Mesendoderm (in vitro differentiated cells): ENCODE data around the gene GDPD4.
A peak's percentile ranks its signal among the peaks of the same experiment; 100 is the strongest.

Experiments
- DNase-seq: peaks from one replicate; pipeline ENCODE4 v3.0.0; 2013
- H2AK5ac ChIP-seq: 2 replicates; pipeline ENCODE4 v1.6.1; 2013; ENCODE audit warnings: low read length, inconsistent platforms
- H2BK120ac ChIP-seq: 2 replicates; pipeline ENCODE4 v1.6.1; 2013; ENCODE audit warnings: low read depth, mild to moderate bottlenecking, low read length, moderate library complexity, mixed read lengths
- H2BK15ac ChIP-seq: replicated peaks from 2 replicates; pipeline ENCODE4 v1.6.1; 2013; ENCODE audit warnings: low read depth, mild to moderate bottlenecking, moderate library complexity
- H2BK5ac ChIP-seq: 2 replicates; pipeline ENCODE4 v1.6.1; 2013; ENCODE audit warnings: low read length, inconsistent platforms
- H3K18ac ChIP-seq: 2 replicates; pipeline ENCODE4 v1.6.1; 2013; ENCODE audit warnings: mild to moderate bottlenecking, low read length, mixed read lengths
- H3K23ac ChIP-seq: one replicate; pipeline ENCODE4 v1.6.1; 2013; ENCODE audit warnings: low read length
- H3K27ac ChIP-seq: 2 replicates; pipeline ENCODE4 v1.5.1; 2013; ENCODE audit warnings: low read depth, mild to moderate bottlenecking, inconsistent platforms, low read length, moderate library complexity
- H3K27me3 ChIP-seq: 2 replicates; pipeline ENCODE4 v1.6.1; 2013; ENCODE audit warnings: low read length, control low read depth, mild to moderate bottlenecking, inconsistent platforms; ENCODE audit not compliant: insufficient read depth, poor library complexity
- H3K36me3 ChIP-seq: 2 replicates; pipeline ENCODE4 v1.6.1; 2013; ENCODE audit warnings: low read length, inconsistent platforms; ENCODE audit not compliant: control insufficient read depth, insufficient read depth
- H3K4ac ChIP-seq: one replicate; pipeline ENCODE4 v1.6.1; 2013; ENCODE audit warnings: low read depth, mild to moderate bottlenecking, low read length, moderate library complexity
- H3K4me1 ChIP-seq: 2 replicates; pipeline ENCODE4 v1.6.1; 2013; ENCODE audit warnings: low read depth, low read length, inconsistent platforms; ENCODE audit not compliant: control insufficient read depth
- H3K4me2 ChIP-seq: 2 replicates; pipeline ENCODE4 v1.6.1; 2013; ENCODE audit warnings: low read length
- H3K4me3 ChIP-seq: 2 replicates; pipeline ENCODE4 v1.5.1; 2013; ENCODE audit warnings: mild to moderate bottlenecking, low read length
- H3K56ac ChIP-seq: one replicate; pipeline ENCODE4 v1.6.1; 2013; ENCODE audit warnings: low read length
- H3K79me1 ChIP-seq: 2 replicates; pipeline ENCODE4 v1.6.1; 2013; ENCODE audit warnings: low read length, inconsistent platforms
- H3K79me2 ChIP-seq: 2 replicates; pipeline ENCODE4 v1.6.1; 2013; ENCODE audit warnings: mild to moderate bottlenecking, low read length; ENCODE audit not compliant: control insufficient read depth, insufficient read depth
- H3K9ac ChIP-seq: 2 replicates; pipeline ENCODE4 v1.6.1; 2013; ENCODE audit warnings: low read length, inconsistent platforms
- H4K5ac ChIP-seq: one replicate; pipeline ENCODE4 v1.6.1; 2013; ENCODE audit warnings: low read length
- H4K8ac ChIP-seq: one replicate; pipeline ENCODE4 v1.6.1; 2013; ENCODE audit warnings: low read depth, mild to moderate bottlenecking, control low read depth, low read length, moderate library complexity
- WGBS: extraction: QIAGEN DNeasy Blood & Tissue Kit; methylation state at CpG from one replicate; pipeline ENCODE4 v1.1.7; 2013; ENCODE audit warnings: low lambda C conversion rate, missing lambda C conversion rate; ENCODE audit not compliant: insufficient coverage; ENCODE audit errors: extremely low coverage; 5-methylcytosine and 5-hydroxymethylcytosine counted together

Gene GDPD4

DNA sequence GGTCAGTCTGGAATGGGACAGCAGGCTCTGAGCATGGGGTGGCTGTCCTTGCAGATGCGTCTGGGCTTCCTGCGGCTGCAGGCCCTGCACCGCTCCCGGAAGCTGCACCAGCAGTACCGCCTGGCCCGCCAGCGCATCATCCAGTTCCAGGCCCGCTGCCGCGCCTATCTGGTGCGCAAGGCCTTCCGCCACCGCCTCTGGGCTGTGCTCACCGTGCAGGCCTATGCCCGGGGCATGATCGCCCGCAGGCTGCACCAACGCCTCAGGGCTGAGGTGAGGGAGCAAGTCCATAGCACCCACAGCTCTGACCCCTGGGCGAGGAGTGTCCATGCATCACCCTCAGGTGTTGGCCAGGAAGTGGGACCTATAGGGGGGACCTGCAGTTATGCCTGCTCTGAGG lies 121.8 kb downstream of the GDPD4 start:
- no peaks in the 10 kb centered on the region for H3K36me3 ChIP-seq
- no CpG with 5 or more reads among the region's 19 CpGs for WGBS
- no peak overlapping the region for H3K4me3 ChIP-seq
- no peak overlapping the region for H2BK120ac ChIP-seq
- H3K79me1 ChIP-seq: no peaks in the 10 kb centered on the region
- H3K79me2 ChIP-seq: no peaks in the 10 kb centered on the region
- H2AK5ac ChIP-seq: no peak overlapping the region
- no peak overlapping the region for H3K27ac ChIP-seq
- H3K9ac ChIP-seq: no peak overlapping the region
- no peak overlapping the region for H3K56ac ChIP-seq
- H2BK5ac ChIP-seq: no peak overlapping the region
- H3K4ac ChIP-seq: no peak overlapping the region
- no peak overlapping the region for H2BK15ac ChIP-seq
- no peak for DNase-seq
- H4K5ac ChIP-seq: no peak overlapping the region
- H3K4me1 ChIP-seq: peaks cover 8% of the 10 kb centered on the region
- no peaks in the 10 kb centered on the region for H3K27me3 ChIP-seq
- no peak overlapping the region for H3K23ac ChIP-seq
- no peak overlapping the region for H4K8ac ChIP-seq
- H3K4me2 ChIP-seq: no peak overlapping the region
- H3K18ac ChIP-seq: no peak overlapping the region

DNA sequence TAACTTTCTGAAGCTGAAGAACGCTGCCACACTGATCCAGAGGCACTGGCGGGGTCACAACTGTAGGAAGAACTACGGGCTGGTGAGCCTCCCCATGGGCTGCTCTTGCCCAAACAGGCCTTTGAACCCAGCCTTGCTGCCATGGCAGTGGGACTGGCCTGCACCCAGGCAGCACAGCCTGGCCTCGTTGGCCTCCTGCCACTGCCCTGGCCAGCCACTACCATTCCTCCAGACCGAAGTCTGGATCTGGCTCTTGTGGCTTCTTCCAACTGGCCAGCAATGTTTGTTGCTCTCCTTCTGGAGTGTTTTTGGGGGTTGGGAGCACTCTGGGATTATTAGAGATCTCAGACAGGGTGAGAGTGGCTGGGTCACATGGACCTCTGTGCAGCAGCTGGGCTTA lies 122.4 kb downstream of the GDPD4 start:
- peaks cover 8% of the 10 kb centered on the region for H3K4me1 ChIP-seq
- H4K5ac ChIP-seq: no peak overlapping the region
- H3K4ac ChIP-seq: no peak overlapping the region
- H3K27ac ChIP-seq: no peak overlapping the region
- H3K4me2 ChIP-seq: no peak overlapping the region
- no peak overlapping the region for H2BK5ac ChIP-seq
- no peak overlapping the region for H2BK120ac ChIP-seq
- H4K8ac ChIP-seq: no peak overlapping the region
- no CpG with 5 or more reads among the region's 5 CpGs for WGBS
- no peak overlapping the region for H3K4me3 ChIP-seq
- H2AK5ac ChIP-seq: no peak overlapping the region
- H3K79me2 ChIP-seq: no peaks in the 10 kb centered on the region
- no peak overlapping the region for H3K9ac ChIP-seq
- no peaks in the 10 kb centered on the region for H3K36me3 ChIP-seq
- no peak overlapping the region for H3K23ac ChIP-seq
- H3K27me3 ChIP-seq: no peaks in the 10 kb centered on the region
- no peak overlapping the region for H3K56ac ChIP-seq
- no peak overlapping the region for H3K18ac ChIP-seq
- no peaks in the 10 kb centered on the region for H3K79me1 ChIP-seq
- DNase-seq: no peak
- H2BK15ac ChIP-seq: no peak overlapping the region

GRCh38 chr11:77178150-77178549 lies 123.3 kb downstream of the GDPD4 start:
- Histone ChIP-seq H3K18ac (no peak overlapping the region), H4K8ac (no peak overlapping the region), H3K4me1 (peaks cover 8% of the 10 kb centered on the region), H3K56ac (no peak overlapping the region), H3K9ac (no peak overlapping the region), H3K27ac (no peak overlapping the region), H3K4me3 (no peak overlapping the region), H3K4ac (no peak overlapping the region), H3K79me1 (no peaks in the 10 kb centered on the region), H2BK15ac (no peak overlapping the region), H3K27me3 (no peaks in the 10 kb centered on the region), H4K5ac (no peak overlapping the region), H3K36me3 (no peaks in the 10 kb centered on the region), H2BK120ac (no peak overlapping the region), H3K79me2 (no peaks in the 10 kb centered on the region), H2BK5ac (no peak overlapping the region), H3K23ac (no peak overlapping the region), H2AK5ac (no peak overlapping the region), H3K4me2 (no peak overlapping the region)
- no peak for DNase-seq
- WGBS: no CpG with 5 or more reads among the region's 4 CpGs

GRCh38 chr11:77176996-77177395 lies 124.5 kb downstream of the GDPD4 start:
- H3K4ac ChIP-seq: no peak overlapping the region
- H3K4me3 ChIP-seq: no peak overlapping the region
- no peak overlapping the region for H3K18ac ChIP-seq
- no peak overlapping the region for H3K23ac ChIP-seq
- no peak overlapping the region for H3K9ac ChIP-seq
- H3K79me2 ChIP-seq: no peaks in the 10 kb centered on the region
- H4K8ac ChIP-seq: no peak overlapping the region
- no peak overlapping the region for H2BK15ac ChIP-seq
- no peak overlapping the region for H3K27ac ChIP-seq
- H3K4me2 ChIP-seq: no peak overlapping the region
- no peak overlapping the region for H2AK5ac ChIP-seq
- no peak for DNase-seq
- no peaks in the 10 kb centered on the region for H3K79me1 ChIP-seq
- peak overlapping the region; percentile 25 for H3K56ac ChIP-seq
- H3K27me3 ChIP-seq: no peaks in the 10 kb centered on the region
- H3K36me3 ChIP-seq: no peaks in the 10 kb centered on the region
- H2BK5ac ChIP-seq: no peak overlapping the region
- H3K4me1 ChIP-seq: peaks cover 9% of the 10 kb centered on the region
- H2BK120ac ChIP-seq: no peak overlapping the region
- no peak overlapping the region for H4K5ac ChIP-seq
- no CpG with 5 or more reads among the region's 9 CpGs for WGBS

- no peak overlapping the region for H3K4me3 ChIP-seq
Observed at GRCh38 chr11:77175869-77176539, 125.5 kb downstream of the GDPD4 start.

More at GRCh38 chr11:77175869-77176539, 125.5 kb downstream of the GDPD4 start:
- Histone ChIP-seq H3K4me1 (peaks cover 13% of the 10 kb centered on the region), H3K9ac (peak overlapping the region; percentile 35), H4K5ac (no peak overlapping the region), H2BK15ac (no peak overlapping the region), H3K23ac (no peak overlapping the region), H3K4me2 (no peak overlapping the region), H3K18ac (no peak overlapping the region), H2BK120ac (no peak overlapping the region), H3K79me1 (no peaks in the 10 kb centered on the region), H3K27ac (peak overlapping the region; percentile 5), H3K27me3 (no peaks in the 10 kb centered on the region), H3K4ac (no peak overlapping the region), H3K56ac (peak overlapping the region; percentile 74), H4K8ac (no peak overlapping the region), H3K79me2 (no peaks in the 10 kb centered on the region), H2BK5ac (peak overlapping the region; percentile 4), H3K36me3 (no peaks in the 10 kb centered on the region), H2AK5ac (no peak overlapping the region)
- no CpG with 5 or more reads among the region's 12 CpGs for WGBS
- peak; percentile 87 for DNase-seq
